ENCODE measurements around the gene C10orf143.

Gene C10orf143

GRCh38 chr10:130079614-130080460 is 30.8 kb downstream of the C10orf143 start:
- Histone ChIP-seq H3K27me3 (replicated peaks; ENCODE audit: control insufficient read depth, insufficient read depth, low read length) (no peaks in the 10 kb centered on the region), H3K4me3 (replicated peaks; ENCODE audit: low read depth, low read length) (no peak overlapping the region), H3K36me3 (ENCODE audit: control insufficient read depth, insufficient read depth, low read length) (no peaks in the 10 kb centered on the region)
- TF ChIP-seq CTCF (IDR thresholded peaks at IDR 0.05; ENCODE audit: insufficient read depth, low read length, poor library complexity, severe bottlenecking): no peak
- no peak for DNase-seq (ENCODE audit: extremely low read depth, insufficient read length)

- H3K27me3 ChIP-seq (replicated peaks; ENCODE audit: control insufficient read depth, insufficient read depth, low read length): no peaks in the 10 kb centered on the region
- H3K4me3 ChIP-seq (replicated peaks; ENCODE audit: low read depth, low read length): no peak overlapping the region
- TF ChIP-seq CTCF (IDR thresholded peaks at IDR 0.05; ENCODE audit: insufficient read depth, low read length, poor library complexity, severe bottlenecking): no peak
- no peak for DNase-seq (ENCODE audit: extremely low read depth, insufficient read length)
- H3K36me3 ChIP-seq (ENCODE audit: control insufficient read depth, insufficient read depth, low read length): no peaks in the 10 kb centered on the region
Observed at GRCh38 chr10:130078120-130078519, 32.5 kb downstream of the C10orf143 start.

GRCh38 chr10:130076681-130077080 is 33.9 kb downstream of the C10orf143 start:
- DNase-seq (ENCODE audit: extremely low read depth, insufficient read length): no peak
- Histone ChIP-seq H3K27me3 (replicated peaks; ENCODE audit: control insufficient read depth, insufficient read depth, low read length) (no peaks in the 10 kb centered on the region), H3K4me3 (replicated peaks; ENCODE audit: low read depth, low read length) (no peak overlapping the region), H3K36me3 (ENCODE audit: control insufficient read depth, insufficient read depth, low read length) (no peaks in the 10 kb centered on the region)
- TF ChIP-seq CTCF (IDR thresholded peaks at IDR 0.05; ENCODE audit: insufficient read depth, low read length, poor library complexity, severe bottlenecking): no peak

GRCh38 chr10:130074639-130075038 is 36.0 kb downstream of the C10orf143 start:
- H3K27me3 ChIP-seq (replicated peaks; ENCODE audit: control insufficient read depth, insufficient read depth, low read length): no peaks in the 10 kb centered on the region
- H3K4me3 ChIP-seq (replicated peaks; ENCODE audit: low read depth, low read length): no peak overlapping the region
- no peak for TF ChIP-seq CTCF (IDR thresholded peaks at IDR 0.05; ENCODE audit: insufficient read depth, low read length, poor library complexity, severe bottlenecking)
- DNase-seq (ENCODE audit: extremely low read depth, insufficient read length): no peak
- no peaks in the 10 kb centered on the region for H3K36me3 ChIP-seq (ENCODE audit: control insufficient read depth, insufficient read depth, low read length)

- no peak for DNase-seq (ENCODE audit: extremely low read depth, insufficient read length)
- Histone ChIP-seq H3K36me3 (ENCODE audit: control insufficient read depth, insufficient read depth, low read length) (no peaks in the 10 kb centered on the region), H3K4me3 (replicated peaks; ENCODE audit: low read depth, low read length) (no peak overlapping the region), H3K27me3 (replicated peaks; ENCODE audit: control insufficient read depth, insufficient read depth, low read length) (no peaks in the 10 kb centered on the region)
- TF ChIP-seq CTCF (IDR thresholded peaks at IDR 0.05; ENCODE audit: insufficient read depth, low read length, poor library complexity, severe bottlenecking): no peak
Observed at GRCh38 chr10:130073912-130074311, 36.7 kb downstream of the C10orf143 start.

Measured in GM06990 (cell line).